Measurements from ENCODE around the gene KMT2B.

KMT2B gene

DNA sequence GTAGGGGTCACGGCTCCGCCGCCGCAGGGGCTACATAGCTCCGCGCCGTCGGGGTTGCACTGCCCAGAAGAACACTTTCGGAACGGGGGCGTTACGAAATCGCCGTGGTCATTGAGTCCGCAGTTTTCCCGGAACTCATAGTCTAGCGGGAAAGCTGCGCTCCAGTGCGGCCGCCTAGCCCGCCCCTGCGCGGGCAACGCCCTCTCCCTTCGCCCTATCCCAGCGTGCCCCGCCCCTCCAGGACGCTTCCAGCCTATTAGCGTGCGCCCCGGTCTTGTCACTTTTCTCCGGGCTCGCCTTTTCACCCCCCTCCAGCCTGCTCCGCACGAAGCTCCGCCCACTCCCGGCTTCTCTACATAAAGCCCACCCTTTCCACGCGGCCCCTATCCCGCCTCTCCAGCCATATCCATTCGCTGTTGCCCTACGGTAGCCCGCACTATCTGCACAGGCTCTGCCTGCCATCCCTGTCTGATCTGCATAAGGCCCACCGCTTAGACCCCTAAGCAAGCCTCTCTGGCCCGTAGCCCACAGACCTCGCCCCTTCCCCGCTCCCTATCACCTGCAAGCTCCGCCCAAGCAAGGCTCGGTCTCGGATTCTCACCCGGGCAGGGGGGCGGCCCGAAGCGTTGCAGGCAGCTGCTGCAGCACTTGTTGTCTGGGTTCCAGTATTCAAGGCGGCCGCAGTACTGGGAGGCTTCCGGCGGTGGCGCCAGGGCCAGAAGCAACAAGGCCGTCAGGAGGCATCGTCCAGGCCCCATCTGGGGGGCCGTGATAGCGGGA lies 22.8 kb downstream of the KMT2B start:
- DNase-seq (ENCODE audit: low read depth in 1 of 2, low spot score in 1 of 2) = peak; percentile 90 to 91

DNA sequence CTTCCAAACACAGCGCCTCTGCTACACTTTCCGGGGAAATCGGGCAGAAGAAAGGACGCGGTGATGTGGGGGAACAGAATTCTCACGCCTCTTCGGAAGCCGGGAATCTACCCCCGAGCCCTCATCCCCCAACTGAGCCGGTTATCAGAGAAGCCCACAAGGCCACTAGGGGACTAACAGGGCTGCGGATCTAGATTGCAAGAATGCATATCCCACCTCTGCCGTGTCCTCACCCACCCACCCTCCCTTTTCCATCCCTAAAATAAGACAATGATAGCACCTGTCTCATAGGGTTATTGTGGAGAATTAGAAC lies 23.4 kb downstream of the KMT2B start:
- DNase-seq (ENCODE audit: low read depth in 1 of 2, low spot score in 1 of 2) = no peak

GRCh38 chr19:35742121-35742724 lies 24.4 kb downstream of the KMT2B start, which contains the start of gene IGFLR1:
Gene IGFLR1 (minus strand): TSS chr19:35742452. CDS start chr19:35741180, 1,272 bp downstream.
- peak in 1 of 2 donors; percentile 56 for DNase-seq (ENCODE audit: low read depth in 1 of 2, low spot score in 1 of 2)

- no peak for DNase-seq (ENCODE audit: low read depth in 1 of 2, low spot score in 1 of 2)
Measured at GRCh38 chr19:35743640-35744429, 26.0 kb downstream of the KMT2B start.

DNA sequence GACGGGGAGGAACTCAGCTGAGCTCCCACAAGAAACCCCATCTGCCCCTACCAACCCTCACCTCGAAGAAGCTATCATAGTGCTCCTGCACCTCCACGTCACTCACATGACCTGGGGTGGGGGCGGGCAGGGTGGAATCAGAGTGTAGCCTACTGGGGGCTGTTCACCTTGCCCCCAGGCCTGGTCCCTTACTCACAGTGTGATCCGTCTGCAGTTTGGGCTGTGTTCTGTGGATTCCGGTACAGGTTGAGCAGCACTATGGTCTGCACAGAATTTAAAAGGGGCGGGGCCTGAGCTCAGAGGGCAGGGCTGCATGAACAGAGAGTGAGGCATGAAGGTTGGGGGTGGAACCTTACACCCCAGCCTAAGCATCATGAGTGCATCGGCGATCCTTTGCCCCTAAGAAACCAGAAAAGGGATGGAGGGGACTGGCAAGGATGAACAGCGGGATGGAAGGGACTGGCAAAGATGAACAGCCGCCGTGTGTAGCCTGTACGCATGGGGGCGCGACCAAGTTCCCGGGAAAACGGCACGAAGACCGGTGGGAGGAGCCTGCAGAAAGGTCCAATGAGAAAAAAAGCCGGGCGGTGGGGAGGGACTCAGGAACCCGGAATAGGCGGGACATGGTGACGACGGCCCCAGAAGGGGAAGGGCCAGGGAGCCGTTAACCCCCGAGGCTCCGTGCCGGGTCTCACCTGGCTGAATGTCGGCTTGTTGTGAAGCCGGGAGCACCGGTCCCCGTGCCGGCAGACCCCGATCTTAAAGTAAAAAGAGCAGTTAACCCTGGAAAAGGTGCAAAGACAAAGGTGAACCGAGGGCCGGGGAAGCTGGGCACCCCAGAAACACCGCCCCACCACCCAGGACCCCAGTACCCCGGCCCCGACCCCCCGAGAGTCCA lies 26.9 kb downstream of the KMT2B start:
- DNase-seq (ENCODE audit: low read depth in 1 of 2, low spot score in 1 of 2) = peak; percentile 82 to 86

GRCh38 chr19:35745328-35746086 lies 27.7 kb downstream of the KMT2B start, which contains the start of the genes PSENEN and U2AF1L4:
Gene PSENEN (plus strand): TSS chr19:35745651. CDS start chr19:35745931, 280 bp downstream.
Gene U2AF1L4 (minus strand): TSS chr19:35745418. CDS start chr19:35745391, 27 bp downstream.
- DNase-seq (ENCODE audit: low read depth in 1 of 2, low spot score in 1 of 2) = peak; percentile 86 to 96

GRCh38 chr19:35746087-35746462 lies 28.3 kb downstream of the KMT2B start:
- no peak for DNase-seq (ENCODE audit: low read depth in 1 of 2, low spot score in 1 of 2)

DNA sequence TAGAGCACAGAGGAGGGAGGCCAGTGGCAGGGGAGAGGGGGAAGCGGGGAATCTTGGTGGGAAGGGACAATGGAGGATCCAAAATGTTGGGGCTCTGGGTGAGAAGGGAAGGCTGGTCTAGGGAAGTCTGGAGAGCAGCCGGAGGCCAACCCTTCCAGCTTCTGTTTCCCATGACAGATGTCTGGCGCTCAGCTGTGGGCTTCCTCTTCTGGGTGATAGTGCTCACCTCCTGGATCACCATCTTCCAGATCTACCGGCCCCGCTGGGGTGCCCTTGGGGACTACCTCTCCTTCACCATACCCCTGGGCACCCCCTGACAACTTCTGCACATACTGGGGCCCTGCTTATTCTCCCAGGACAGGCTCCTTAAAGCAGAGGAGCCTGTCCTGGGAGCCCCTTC lies 28.7 kb downstream of the KMT2B start:
- DNase-seq (ENCODE audit: low read depth in 1 of 2, low spot score in 1 of 2) = no peak

- DNase-seq (ENCODE audit: low read depth in 1 of 2, low spot score in 1 of 2) = peak; percentile 96 to 98
Measured at GRCh38 chr19:35748106-35749020, 30.6 kb downstream of the KMT2B start, which contains the start of gene LIN37. Gene LIN37 (plus strand): TSS chr19:35748576. CDS start chr19:35748725, 149 bp downstream.

DNA sequence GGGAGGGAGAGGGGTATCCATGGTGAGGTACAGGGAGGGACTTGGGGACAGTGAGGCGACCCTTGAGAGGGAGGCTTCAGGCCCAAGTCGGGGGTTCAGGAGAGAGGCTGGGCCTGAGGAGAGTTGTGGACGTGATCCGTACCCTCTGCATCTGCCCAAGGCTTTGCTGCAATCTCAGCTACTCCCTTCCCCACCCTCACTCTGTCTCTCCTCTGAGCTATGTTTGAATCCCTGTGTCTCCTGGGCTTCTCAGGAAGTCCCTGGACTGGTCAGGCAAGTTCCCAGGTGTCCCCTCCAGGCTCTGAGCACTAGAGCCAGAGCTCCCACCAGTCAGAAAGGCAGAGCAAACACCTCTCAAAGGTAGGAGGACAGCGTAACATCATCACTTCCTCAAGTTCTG lies 32.4 kb downstream of the KMT2B start:
- no peak for DNase-seq (ENCODE audit: low read depth in 1 of 2, low spot score in 1 of 2)

DNA sequence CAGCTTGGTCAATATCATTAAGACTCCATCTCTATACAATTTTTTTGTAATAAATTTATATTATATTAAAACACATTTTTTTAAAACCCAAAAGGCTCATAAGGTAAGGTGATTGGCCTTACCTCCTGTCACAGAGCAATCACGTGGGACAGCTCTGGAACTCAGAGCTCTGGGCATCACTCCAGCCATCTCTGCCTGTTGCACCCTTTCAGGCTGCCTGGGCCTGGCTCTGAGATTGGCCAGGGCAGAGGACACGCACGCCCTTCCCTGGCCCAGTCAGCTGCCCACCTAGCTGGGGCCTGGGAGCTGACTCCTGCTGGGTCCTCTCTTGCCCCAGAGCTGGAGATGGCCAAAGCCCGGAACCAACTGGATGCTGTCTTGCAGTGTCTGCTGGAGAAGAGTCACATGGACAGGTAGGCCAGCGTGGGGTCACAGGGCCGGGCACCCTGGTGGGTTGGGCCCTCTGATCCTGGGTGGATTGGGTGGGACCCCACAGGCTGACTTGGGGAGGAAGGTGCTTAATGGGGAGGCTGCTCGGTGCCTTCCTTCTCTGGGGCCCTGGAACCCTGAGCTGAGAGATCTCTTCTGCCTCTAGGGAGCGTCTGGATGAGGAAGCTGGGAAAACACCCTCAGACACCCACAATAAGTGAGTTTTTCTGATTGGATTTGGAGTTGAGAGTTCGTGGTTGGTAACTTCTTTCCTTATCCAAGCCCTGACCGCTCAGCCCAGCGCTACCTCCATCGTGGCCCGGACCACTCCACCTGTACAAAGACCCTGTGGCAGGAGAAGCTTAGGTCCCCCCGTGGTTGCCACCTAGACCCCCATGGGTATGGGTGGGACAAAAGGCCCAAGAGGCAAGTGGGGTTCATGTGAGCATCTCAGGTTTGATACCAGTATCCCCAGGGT lies 34.3 kb downstream of the KMT2B start:
- no peak for DNase-seq (ENCODE audit: low read depth in 1 of 2, low spot score in 1 of 2)

- DNase-seq (ENCODE audit: low read depth in 1 of 2, low spot score in 1 of 2) = no peak
Measured at GRCh38 chr19:35752746-35753350, 35.0 kb downstream of the KMT2B start.

DNA sequence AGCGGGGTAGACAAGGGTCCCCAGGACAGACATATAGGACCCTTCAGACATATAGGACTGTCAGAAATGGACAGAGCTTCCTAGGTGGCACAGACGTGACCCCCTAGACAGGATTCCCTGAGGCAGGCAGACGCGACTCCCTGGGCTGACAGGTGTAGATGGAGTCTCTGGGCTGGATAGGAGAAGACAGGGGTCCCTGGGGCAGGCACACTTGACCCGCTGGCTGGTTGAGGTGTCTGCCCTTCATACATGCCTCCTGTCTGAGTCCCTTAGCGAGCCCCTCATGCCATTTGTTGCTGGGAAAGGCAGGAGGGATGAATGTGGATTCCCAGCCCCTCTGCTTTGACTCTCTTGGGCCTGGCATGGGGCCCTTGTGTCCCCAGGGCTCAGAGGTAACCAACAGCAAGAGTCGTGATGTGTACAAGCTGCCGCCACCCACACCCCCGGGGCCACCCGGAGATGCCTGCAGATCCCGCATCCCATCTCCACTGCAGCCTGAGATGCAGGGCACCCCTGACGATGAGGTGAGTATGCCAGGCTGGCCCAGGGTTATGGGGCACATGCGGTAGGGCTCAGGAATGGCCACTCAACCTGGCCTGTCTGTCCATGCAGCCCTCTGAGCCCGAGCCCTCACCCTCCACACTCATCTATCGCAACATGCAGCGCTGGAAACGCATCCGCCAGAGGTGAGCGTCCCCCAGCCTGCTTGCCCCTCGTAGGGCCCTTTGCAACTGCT lies 36.0 kb downstream of the KMT2B start:
- DNase-seq (ENCODE audit: low read depth in 1 of 2, low spot score in 1 of 2) = no peak

GRCh38 chr19:35754370-35755130 lies 36.7 kb downstream of the KMT2B start:
- DNase-seq (ENCODE audit: low read depth in 1 of 2, low spot score in 1 of 2) = no peak

GRCh38 chr19:35755131-35755549 lies 37.3 kb downstream of the KMT2B start:
- DNase-seq (ENCODE audit: low read depth in 1 of 2, low spot score in 1 of 2) = no peak

Measured in activated T-helper 1 cell treated with anti-CD3 and anti-CD28 coated beads, Interleukin-2, amount 50 U/mL, for 16 hours (primary cell).